Renal pelvis (tissue), 4 donors: Measurements from ENCODE around the gene MTOR. TPM values are rescaled to one million over a fixed set of nuclear protein-coding genes. Genes with fewer than 3 reads are reported as not detected.
A peak's percentile ranks its signal among the peaks of the same experiment; 100 is the strongest.

ENCODE experiments used
- DNase-seq: peaks from one replicate; pipeline ENCODE4 v3.0.0-alpha.2; 2013
- polyA plus RNA-seq, 3 donors: library from polyadenylated mRNA; unstranded; fragments of 120-200 nt; gene quantifications; one replicate each; pipeline ENCODE4 v1.2.1, GENCODE V29; 2013; ENCODE audit not compliant: insufficient read length in 3 of 3

The MTOR gene
- polyA plus RNA-seq, 3 donors = 40.8 to 47.4 (median 47.4) TPM

- no peak for DNase-seq
Measured at GRCh38 chr1:11151826-11152612, 110.3 kb downstream of the MTOR start.

DNA sequence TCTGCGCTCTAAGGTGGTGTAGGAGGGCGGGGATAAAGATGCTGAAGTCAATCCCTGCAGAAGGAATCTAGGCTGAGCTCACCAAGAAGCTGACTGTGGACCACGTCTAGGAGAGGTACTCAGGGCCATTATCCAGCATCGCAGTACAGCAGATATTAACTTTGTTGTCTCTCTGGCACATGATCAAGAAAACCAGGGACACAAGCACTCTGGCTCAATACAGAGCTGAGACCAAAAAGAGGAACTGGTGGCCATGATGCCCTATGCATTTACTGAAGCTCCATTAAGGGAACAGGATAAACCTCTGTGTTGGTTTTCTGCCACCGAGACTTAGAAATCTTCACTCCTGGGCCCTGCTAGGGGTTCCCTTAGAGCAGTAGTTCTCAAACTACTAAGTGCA is 111.2 kb downstream of the MTOR start:
- DNase-seq = no peak

DNA sequence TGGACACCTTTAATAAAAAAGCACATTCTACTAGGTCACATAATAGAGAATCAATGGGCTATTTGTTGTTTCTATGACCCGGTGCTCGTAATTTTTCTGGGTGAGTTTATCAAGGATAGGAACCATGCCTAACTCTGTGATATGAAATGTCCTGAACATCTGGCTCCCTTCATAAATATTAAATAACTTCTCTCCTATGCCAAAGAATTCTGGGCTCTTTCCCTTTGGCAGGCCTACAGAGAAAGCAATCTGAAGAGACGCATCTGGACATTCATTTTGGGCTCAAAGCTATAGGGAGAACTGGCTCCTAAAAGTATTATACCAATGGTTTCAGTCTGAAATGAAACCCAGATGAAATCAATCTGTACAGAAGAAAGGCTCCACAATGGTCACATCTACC is 112.0 kb downstream of the MTOR start:
- DNase-seq = peak; percentile 77

DNA sequence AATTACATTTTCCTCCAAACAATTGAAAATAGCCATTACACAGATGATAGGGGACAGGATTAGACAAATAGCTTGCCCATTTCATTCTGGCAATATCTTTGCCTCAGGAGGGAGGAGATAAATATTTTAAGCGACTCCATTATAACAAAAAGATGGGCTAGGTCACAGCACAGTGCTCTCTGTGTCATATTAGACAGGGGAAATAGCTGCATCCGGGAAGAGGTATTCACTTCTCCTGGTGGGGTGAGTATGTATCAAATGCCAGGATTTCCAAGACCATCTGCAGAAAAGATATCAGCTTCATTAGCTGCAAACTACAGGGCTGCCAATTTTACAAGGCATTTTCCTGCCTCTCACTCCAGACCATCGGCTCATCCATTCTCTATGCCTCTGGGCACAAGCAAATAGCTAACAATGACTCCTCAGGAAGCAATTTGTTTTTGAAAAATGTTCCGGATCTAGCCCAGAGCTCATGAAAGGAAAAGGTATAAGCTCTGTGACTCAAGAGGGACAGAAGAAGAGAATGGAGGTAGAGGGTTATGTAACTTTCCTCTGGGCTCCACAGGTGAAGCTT is 115.1 kb downstream of the MTOR start:
- no peak for DNase-seq

DNA sequence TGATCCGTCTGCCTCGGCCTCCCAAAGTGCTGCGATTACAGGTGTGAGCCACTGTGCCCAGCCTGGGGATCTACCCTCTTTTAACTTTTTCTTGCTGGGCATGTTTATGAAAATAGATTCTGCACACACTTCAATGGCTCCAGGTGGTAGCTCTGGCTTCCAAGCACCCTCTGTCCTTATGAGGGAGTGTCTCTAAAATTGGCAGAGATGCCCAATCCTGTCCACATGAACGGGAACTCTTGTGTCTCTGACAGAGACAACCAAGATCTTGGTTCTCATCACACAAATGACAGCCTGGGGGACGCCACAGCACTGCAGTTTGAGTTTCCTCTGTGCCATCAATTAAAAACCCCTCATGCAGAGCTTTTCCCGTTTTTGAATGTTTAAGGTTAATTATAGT is 116.6 kb downstream of the MTOR start:
- no peak for DNase-seq

GRCh38 chr1:11144570-11145256 is 117.6 kb downstream of the MTOR start:
- no peak for DNase-seq

DNA sequence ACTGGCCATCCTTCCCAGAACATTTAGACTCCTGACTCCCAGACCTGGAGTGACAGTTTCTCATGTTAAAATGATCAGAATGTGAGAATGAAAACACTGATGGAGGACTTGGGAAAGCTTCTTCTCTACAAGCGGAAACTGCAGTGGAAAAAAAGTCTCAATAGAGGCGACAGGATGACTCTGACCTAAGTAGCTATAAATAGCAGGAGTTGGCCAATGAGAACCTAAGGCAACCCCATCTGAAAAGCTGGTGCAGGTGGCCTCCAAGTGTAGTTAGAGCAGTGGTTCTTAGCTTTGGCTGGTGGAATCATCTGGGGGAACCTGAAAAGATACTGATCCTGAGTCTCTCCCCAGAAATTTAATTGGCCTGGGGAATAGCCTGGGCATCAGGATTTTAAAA is 118.4 kb downstream of the MTOR start:
- no peak for DNase-seq

DNA sequence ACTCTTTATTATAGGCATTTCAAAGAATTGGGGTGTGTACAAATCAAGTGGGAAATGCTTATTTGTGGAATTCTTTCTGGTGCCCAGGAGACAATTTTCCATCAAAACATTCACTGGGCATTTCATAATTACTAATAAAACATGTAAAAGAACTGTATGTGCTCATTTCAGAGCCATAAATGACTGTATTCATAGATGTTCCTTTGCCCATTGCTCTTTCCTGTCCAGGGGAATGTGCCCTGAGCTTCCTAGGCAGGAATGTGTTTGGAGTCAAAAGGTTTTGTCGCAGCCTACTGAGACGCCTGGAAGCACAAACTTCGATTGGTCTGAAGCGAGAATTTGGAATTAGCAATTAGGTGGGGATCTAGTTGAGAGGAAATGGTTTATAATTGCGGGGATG is 119.0 kb downstream of the MTOR start:
- no peak for DNase-seq

DNA sequence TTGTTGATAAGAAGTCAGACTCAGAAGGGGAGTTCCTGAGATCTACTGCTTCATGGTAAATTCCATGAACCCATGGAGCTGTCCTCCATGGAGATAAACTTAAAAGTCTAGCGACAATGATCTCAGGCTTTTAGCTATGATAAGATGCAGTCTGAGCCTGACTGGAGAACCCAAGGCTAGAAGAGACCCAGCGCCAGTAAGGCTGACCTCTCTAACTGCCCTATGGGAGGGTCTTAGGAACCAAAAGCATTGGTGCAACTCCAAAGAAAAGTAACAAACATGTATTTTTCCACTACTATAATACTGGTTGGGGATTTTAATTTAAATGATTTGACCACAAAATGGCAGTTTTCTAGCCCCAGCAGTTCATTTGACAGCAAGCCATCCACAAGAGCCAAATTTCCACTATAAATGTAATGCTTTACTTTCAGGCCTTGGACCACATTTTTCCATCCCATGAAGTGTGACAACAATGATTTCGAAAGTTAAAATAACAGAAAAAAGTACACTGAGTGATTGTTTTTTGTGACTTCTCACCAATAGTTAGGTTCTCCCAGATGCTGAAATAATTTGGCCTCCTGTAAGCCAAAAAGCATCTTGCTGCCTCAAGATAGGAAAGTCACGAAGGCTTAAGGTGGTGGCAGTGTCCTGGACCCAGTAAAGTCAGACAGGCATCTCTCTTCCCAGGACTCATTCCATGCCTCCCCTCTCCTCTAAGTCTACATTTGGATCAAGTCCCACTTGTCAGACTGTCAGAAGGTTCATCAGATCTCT is 119.5 kb downstream of the MTOR start:
- DNase-seq = no peak

- DNase-seq = no peak
Measured at GRCh38 chr1:11138952-11139351, 123.4 kb downstream of the MTOR start.

- no peak for DNase-seq
Measured at GRCh38 chr1:11138029-11138428, 124.3 kb downstream of the MTOR start.

GRCh38 chr1:11134898-11135266 is 127.5 kb downstream of the MTOR start:
- DNase-seq = no peak

GRCh38 chr1:11134251-11134897 is 128.0 kb downstream of the MTOR start:
- DNase-seq = no peak

DNA sequence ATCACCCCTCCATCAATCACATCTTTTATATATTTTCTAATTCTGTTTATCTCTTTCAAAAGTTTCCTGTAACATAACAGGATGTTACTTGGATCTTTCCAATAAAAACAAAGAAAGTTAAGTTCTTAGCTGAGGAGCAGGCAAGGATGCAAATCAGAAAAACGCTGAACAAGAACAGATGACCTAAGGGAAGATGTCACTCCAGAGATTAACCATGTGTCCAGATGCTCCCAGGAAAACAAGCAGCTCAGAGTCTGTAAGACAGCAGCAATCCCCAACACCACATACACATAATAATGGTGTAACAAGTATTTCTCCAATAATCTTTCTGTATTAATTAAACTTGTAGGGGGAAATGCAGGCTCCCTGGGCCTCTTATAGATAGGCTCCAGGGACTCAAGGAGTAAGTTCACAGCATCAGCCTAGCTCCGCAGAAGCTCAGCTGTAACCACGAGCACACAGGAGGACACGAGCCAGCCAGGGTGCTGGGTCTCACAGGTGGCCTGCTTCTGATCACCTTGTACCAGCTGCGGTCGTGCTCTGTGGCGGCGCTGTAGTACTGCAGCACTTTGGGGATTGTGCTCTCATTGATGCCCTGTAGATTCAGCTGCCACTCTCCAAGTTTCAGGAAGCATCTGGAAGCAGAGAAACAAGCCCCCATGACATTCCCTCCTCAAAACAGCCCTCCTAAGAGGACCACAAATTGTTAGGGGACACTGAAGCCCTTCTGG is 129.6 kb downstream of the MTOR start:
- DNase-seq = no peak

GRCh38 chr1:11131816-11132215 is 130.5 kb downstream of the MTOR start:
- no peak for DNase-seq

- no peak for DNase-seq
Measured at GRCh38 chr1:11130406-11130805, 131.9 kb downstream of the MTOR start.

GRCh38 chr1:11129649-11130390 is 132.5 kb downstream of the MTOR start:
- no peak for DNase-seq

GRCh38 chr1:11126569-11126968 is 135.8 kb downstream of the MTOR start:
- DNase-seq = no peak

- DNase-seq = no peak
Measured at GRCh38 chr1:11125931-11126330, 136.4 kb downstream of the MTOR start.

DNA sequence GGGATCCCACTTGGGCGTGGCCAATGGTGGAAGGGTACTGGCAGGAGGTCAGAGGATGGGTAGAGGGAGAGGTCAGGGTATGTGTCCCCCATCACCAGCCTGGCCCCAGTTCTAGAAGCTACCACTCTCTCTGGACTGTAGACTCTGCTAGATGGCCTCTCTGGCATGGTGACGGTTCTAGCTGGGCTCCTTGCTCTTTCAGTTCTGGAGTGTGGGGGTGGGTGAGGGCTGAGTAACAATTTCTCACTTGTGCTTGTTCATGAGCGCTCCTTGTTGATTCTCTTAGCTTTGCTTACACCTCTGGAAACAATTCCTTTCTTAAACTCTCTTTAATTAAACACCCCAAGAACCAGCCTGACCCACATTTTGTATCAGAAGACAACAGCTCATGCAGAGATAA is 137.4 kb downstream of the MTOR start:
- DNase-seq = no peak

DNA sequence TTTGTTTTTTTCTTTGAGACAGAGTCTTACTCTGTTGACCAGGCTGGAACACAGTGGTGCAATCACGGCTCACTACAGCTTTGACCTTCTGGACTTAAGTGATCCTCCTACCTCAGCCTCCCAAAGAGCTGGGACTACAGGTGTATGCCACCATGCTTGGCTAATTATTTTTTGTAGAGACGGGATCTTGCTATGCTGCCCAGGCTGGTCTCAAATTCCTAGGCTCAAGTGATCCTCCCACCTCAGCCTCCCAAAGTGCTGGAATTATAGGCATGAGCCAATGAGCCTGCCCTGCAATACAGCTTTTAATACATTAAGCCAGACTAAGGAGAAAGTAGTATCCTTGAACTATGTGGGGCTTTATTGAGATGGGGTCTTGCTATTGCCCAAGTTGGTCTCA is 146.0 kb downstream of the MTOR start:
- no peak for DNase-seq
